ENCODE measurements around the gene NDUFS4. TPM values are rescaled to one million over a fixed set of nuclear protein-coding genes. Genes with fewer than 3 reads are reported as not detected.

Gene NDUFS4
- total RNA-seq, 2 experiments from 2014 or later, result 45.8 to 47.4 TPM

- peaks cover 29% of the 10 kb centered on the region for H3K27me3 Mint-ChIP-seq
- peaks cover 4% of the 10 kb centered on the region for H3K9me3 Mint-ChIP-seq
- no peak overlapping the region for H3K27ac Mint-ChIP-seq
- no peak for DNase-seq
- H3K4me3 Mint-ChIP-seq, result no peak overlapping the region
- H3K36me3 Mint-ChIP-seq, result peaks cover 3% of the 10 kb centered on the region
- POLR2A ChIA-PET, result no interaction called here
- H3K4me1 Mint-ChIP-seq, result peaks cover 6% of the 10 kb centered on the region
- ATAC-seq (ENCODE audit: low read depth), result no peak
Measured at GRCh38 chr5:53554444-53554843, 6.0 kb upstream of the NDUFS4 start.

GRCh38 chr5:53555160-53555559 lies 5.3 kb upstream of the NDUFS4 start:
- no peak for ATAC-seq (ENCODE audit: low read depth)
- H3K4me3 Mint-ChIP-seq, result no peak overlapping the region
- H3K27me3 Mint-ChIP-seq, result peaks cover 29% of the 10 kb centered on the region
- DNase-seq, result no peak
- H3K36me3 Mint-ChIP-seq, result peaks cover 5% of the 10 kb centered on the region
- POLR2A ChIA-PET, result no interaction called here
- H3K27ac Mint-ChIP-seq, result no peak overlapping the region
- peaks cover 2% of the 10 kb centered on the region for H3K4me1 Mint-ChIP-seq
- H3K9me3 Mint-ChIP-seq, result peaks cover 4% of the 10 kb centered on the region

GRCh38 chr5:53556001-53556400 lies 4.4 kb upstream of the NDUFS4 start:
- POLR2A ChIA-PET, result no interaction called here
- Mint-ChIP-seq H3K9me3 (peaks cover 4% of the 10 kb centered on the region), H3K27ac (no peak overlapping the region), H3K27me3 (peaks cover 29% of the 10 kb centered on the region), H3K4me1 (peaks cover 2% of the 10 kb centered on the region), H3K36me3 (peaks cover 5% of the 10 kb centered on the region), H3K4me3 (no peak overlapping the region)
- ATAC-seq (ENCODE audit: low read depth), result no peak
- DNase-seq, result no peak

- no peak for DNase-seq
- Mint-ChIP-seq H3K4me3 (no peak overlapping the region), H3K27ac (no peak overlapping the region), H3K9me3 (peaks cover 4% of the 10 kb centered on the region), H3K4me1 (peaks cover 11% of the 10 kb centered on the region), H3K27me3 (peaks cover 29% of the 10 kb centered on the region), H3K36me3 (peaks cover 8% of the 10 kb centered on the region)
- no peak for ATAC-seq (ENCODE audit: low read depth)
- POLR2A ChIA-PET, result no interaction called here
Measured at GRCh38 chr5:53557386-53557785, 3.1 kb upstream of the NDUFS4 start.

GRCh38 chr5:53558966-53559365 lies 1.5 kb upstream of the NDUFS4 start:
- Mint-ChIP-seq H3K4me3 (no peak overlapping the region), H3K36me3 (peaks cover 8% of the 10 kb centered on the region), H3K9me3 (peaks cover 4% of the 10 kb centered on the region), H3K27ac (no peak overlapping the region), H3K4me1 (peaks cover 13% of the 10 kb centered on the region), H3K27me3 (peaks cover 21% of the 10 kb centered on the region)
- POLR2A ChIA-PET, result no interaction called here
- DNase-seq (no peak), ATAC-seq (ENCODE audit: low read depth) (no peak)

GRCh38 chr5:53560028-53560427 lies 411 bp upstream of the NDUFS4 start:
- Mint-ChIP-seq H3K4me3 (peak overlapping the region; percentile 96), H3K36me3 (peaks cover 8% of the 10 kb centered on the region), H3K9me3 (peaks cover 4% of the 10 kb centered on the region), H3K27me3 (peaks cover 14% of the 10 kb centered on the region), H3K4me1 (peaks cover 13% of the 10 kb centered on the region), H3K27ac (no peak overlapping the region)
- ATAC-seq (ENCODE audit: low read depth) (no peak), DNase-seq (no peak)
- POLR2A ChIA-PET, result interaction anchor here (1.3 kb wide), 1 partner anchor 15 kb away, joined by 3 read pairs; no protein-coding TSS in a partner anchor

- POLR2A ChIA-PET, result no interaction called here
- H3K4me3 Mint-ChIP-seq, result no peak overlapping the region
Measured at GRCh38 chr5:53568401-53568800, 8.0 kb downstream of the NDUFS4 start.

GRCh38 chr5:53568871-53569270 lies 8.4 kb downstream of the NDUFS4 start:
- POLR2A ChIA-PET, result no interaction called here
- Mint-ChIP-seq H3K4me1 (no peaks in the 10 kb centered on the region), H3K27ac (no peak overlapping the region)

More at GRCh38 chr5:53568401-53568800, 8.0 kb downstream of the NDUFS4 start:
- DNase-seq, result no peak
- H3K4me1 Mint-ChIP-seq, result no peaks in the 10 kb centered on the region
- H3K27ac Mint-ChIP-seq, result no peak overlapping the region
- no peaks in the 10 kb centered on the region for H3K27me3 Mint-ChIP-seq
- H3K36me3 Mint-ChIP-seq, result peaks cover 8% of the 10 kb centered on the region
- no peak for ATAC-seq (ENCODE audit: low read depth)
- no peaks in the 10 kb centered on the region for H3K9me3 Mint-ChIP-seq

GRCh38 chr5:53569453-53569852 lies 9.0 kb downstream of the NDUFS4 start:
- no peak overlapping the region for H3K4me3 Mint-ChIP-seq
- H3K27me3 Mint-ChIP-seq, result no peaks in the 10 kb centered on the region
- H3K4me1 Mint-ChIP-seq, result no peaks in the 10 kb centered on the region
- POLR2A ChIA-PET, result no interaction called here
- H3K9me3 Mint-ChIP-seq, result no peaks in the 10 kb centered on the region
- DNase-seq, result no peak
- no peak overlapping the region for H3K27ac Mint-ChIP-seq
- peaks cover 8% of the 10 kb centered on the region for H3K36me3 Mint-ChIP-seq
- no peak for ATAC-seq (ENCODE audit: low read depth)

More at GRCh38 chr5:53568871-53569270, 8.4 kb downstream of the NDUFS4 start:
- Mint-ChIP-seq H3K4me3 (no peak overlapping the region), H3K36me3 (peaks cover 8% of the 10 kb centered on the region), H3K27me3 (no peaks in the 10 kb centered on the region), H3K9me3 (no peaks in the 10 kb centered on the region)
- no peak for DNase-seq
- ATAC-seq (ENCODE audit: low read depth), result no peak

GRCh38 chr5:53571403-53571802 lies 11.0 kb downstream of the NDUFS4 start:
- POLR2A ChIA-PET, result no interaction called here
- H3K4me1 Mint-ChIP-seq, result no peaks in the 10 kb centered on the region
- H3K27ac Mint-ChIP-seq, result no peak overlapping the region

GRCh38 chr5:53575101-53575500 lies 14.7 kb downstream of the NDUFS4 start:
- POLR2A ChIA-PET, result interaction anchor here (1.5 kb wide), 1 partner anchor 14 kb away, joined by 3 read pairs; the partner anchor contains the start of gene NDUFS4
- H3K4me3 Mint-ChIP-seq, result no peak overlapping the region
- no peaks in the 10 kb centered on the region for H3K4me1 Mint-ChIP-seq
- DNase-seq (no peak), ATAC-seq (ENCODE audit: low read depth) (no peak)
- peaks cover 15% of the 10 kb centered on the region for H3K36me3 Mint-ChIP-seq
- no peak overlapping the region for H3K27ac Mint-ChIP-seq
- H3K9me3 Mint-ChIP-seq, result no peaks in the 10 kb centered on the region
- H3K27me3 Mint-ChIP-seq, result no peaks in the 10 kb centered on the region

More at GRCh38 chr5:53571403-53571802, 11.0 kb downstream of the NDUFS4 start:
- Mint-ChIP-seq H3K36me3 (peaks cover 5% of the 10 kb centered on the region), H3K27me3 (no peaks in the 10 kb centered on the region), H3K4me3 (no peak overlapping the region), H3K9me3 (no peaks in the 10 kb centered on the region)
- DNase-seq, result no peak
- no peak for ATAC-seq (ENCODE audit: low read depth)

- Mint-ChIP-seq H3K27ac (no peak overlapping the region), H3K4me1 (peaks cover 1% of the 10 kb centered on the region), H3K4me3 (no peak overlapping the region), H3K9me3 (no peaks in the 10 kb centered on the region), H3K36me3 (peaks cover 17% of the 10 kb centered on the region), H3K27me3 (no peaks in the 10 kb centered on the region)
- ATAC-seq (ENCODE audit: low read depth), result no peak
- DNase-seq, result no peak
- POLR2A ChIA-PET, result interaction anchor here (1.5 kb wide), 1 partner anchor 15 kb away, joined by 3 read pairs; the partner anchor contains the start of gene NDUFS4
Measured at GRCh38 chr5:53575831-53576230, 15.4 kb downstream of the NDUFS4 start.

- Mint-ChIP-seq H3K9me3 (no peaks in the 10 kb centered on the region), H3K4me3 (no peak overlapping the region), H3K4me1 (peaks cover 1% of the 10 kb centered on the region), H3K36me3 (peaks cover 16% of the 10 kb centered on the region), H3K27me3 (no peaks in the 10 kb centered on the region), H3K27ac (no peak overlapping the region)
- ATAC-seq (ENCODE audit: low read depth) (no peak), DNase-seq (no peak)
- POLR2A ChIA-PET, result no interaction called here
Measured at GRCh38 chr5:53576674-53577073, 16.2 kb downstream of the NDUFS4 start.

- H3K27ac Mint-ChIP-seq, result no peak overlapping the region
- no peak for DNase-seq
- POLR2A ChIA-PET, result no interaction called here
- no peak for ATAC-seq (ENCODE audit: low read depth)
- H3K27me3 Mint-ChIP-seq, result no peaks in the 10 kb centered on the region
- H3K36me3 Mint-ChIP-seq, result peaks cover 18% of the 10 kb centered on the region
- H3K9me3 Mint-ChIP-seq, result no peaks in the 10 kb centered on the region
- H3K4me1 Mint-ChIP-seq, result peaks cover 1% of the 10 kb centered on the region
- H3K4me3 Mint-ChIP-seq, result no peak overlapping the region
Measured at GRCh38 chr5:53578854-53579253, 18.4 kb downstream of the NDUFS4 start.

- H3K4me3 Mint-ChIP-seq, result no peak overlapping the region
- DNase-seq (no peak), ATAC-seq (ENCODE audit: low read depth) (no peak)
- H3K36me3 Mint-ChIP-seq, result peaks cover 20% of the 10 kb centered on the region
- H3K27ac Mint-ChIP-seq, result no peak overlapping the region
- POLR2A ChIA-PET, result no interaction called here
- H3K4me1 Mint-ChIP-seq, result peaks cover 1% of the 10 kb centered on the region
- H3K27me3 Mint-ChIP-seq, result no peaks in the 10 kb centered on the region
- H3K9me3 Mint-ChIP-seq, result no peaks in the 10 kb centered on the region
Measured at GRCh38 chr5:53580547-53580946, 20.1 kb downstream of the NDUFS4 start.
